SHP77 treated with DMSO at 0.1 percent for 48 hours (cell line): ENCODE measurements around the gene PDXDC1.
A peak's percentile ranks its signal among the peaks of the same experiment; 100 is the strongest.
"Not testable (repeated sequence)": the region's sequence is repeated elsewhere in the genome, so short reads cannot be mapped to it uniquely, and the experiment has no call there.

Experiments
- DNase-seq: peaks from one replicate; lab custom pipeline; 2025; lab: John Stamatoyannopoulos, UW

PDXDC1 gene

DNA sequence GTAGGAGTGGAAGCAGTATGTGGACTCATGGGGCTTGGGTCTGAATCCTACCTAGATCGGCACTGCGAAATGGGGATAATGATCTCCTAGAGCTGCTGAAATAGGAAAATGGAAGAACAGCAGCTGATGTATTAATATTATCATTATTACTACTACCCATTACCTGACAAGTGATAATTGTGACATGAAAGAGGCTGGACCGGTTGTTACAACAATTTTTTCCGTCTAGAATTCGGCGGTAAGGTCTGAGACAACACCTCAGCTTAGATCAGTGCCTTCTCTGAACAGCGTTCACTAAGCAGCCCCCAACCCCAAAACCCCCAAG lies 533 bp upstream of the PDXDC1 start:
- DNase-seq, result peak; percentile 50

DNA sequence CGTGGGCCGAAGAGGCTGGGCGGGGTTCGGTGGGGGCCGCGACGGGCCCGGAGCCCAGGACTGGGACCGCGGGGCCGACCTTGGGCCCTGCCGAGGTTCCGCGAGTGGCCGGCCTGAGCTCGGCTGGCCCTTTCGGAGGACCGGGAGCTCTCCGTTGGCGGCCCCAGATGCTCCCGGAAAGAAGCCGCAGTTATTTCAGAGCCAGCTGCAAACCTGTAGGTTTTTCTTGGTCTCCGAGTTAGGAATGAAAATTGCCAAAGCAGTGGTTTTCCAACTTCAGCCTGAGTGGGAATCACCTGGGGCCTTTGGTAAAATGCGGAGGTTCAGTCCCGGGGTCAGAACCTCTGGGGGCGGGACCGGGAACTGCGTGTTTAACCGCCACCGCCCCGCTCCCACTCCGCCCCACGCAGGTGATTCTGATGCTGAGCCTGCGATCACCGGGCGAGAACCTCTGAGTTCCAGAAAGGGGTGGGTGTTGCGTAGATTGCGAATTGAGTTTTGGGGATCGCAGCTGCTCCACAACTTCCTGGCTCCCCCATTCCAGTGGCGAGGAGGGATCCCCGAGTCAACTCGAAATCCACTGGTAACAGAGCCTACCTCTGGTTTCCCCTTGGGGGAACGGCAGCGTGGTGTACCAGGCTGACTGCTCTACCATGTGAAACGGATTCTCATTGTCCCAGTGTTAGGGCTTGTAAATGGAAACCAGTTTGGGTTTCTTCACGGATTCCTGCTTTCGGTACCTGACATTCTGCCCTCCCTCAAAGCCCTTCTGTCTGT lies 780 bp downstream of the PDXDC1 start:
- DNase-seq, result not testable (repeated sequence)

DNA sequence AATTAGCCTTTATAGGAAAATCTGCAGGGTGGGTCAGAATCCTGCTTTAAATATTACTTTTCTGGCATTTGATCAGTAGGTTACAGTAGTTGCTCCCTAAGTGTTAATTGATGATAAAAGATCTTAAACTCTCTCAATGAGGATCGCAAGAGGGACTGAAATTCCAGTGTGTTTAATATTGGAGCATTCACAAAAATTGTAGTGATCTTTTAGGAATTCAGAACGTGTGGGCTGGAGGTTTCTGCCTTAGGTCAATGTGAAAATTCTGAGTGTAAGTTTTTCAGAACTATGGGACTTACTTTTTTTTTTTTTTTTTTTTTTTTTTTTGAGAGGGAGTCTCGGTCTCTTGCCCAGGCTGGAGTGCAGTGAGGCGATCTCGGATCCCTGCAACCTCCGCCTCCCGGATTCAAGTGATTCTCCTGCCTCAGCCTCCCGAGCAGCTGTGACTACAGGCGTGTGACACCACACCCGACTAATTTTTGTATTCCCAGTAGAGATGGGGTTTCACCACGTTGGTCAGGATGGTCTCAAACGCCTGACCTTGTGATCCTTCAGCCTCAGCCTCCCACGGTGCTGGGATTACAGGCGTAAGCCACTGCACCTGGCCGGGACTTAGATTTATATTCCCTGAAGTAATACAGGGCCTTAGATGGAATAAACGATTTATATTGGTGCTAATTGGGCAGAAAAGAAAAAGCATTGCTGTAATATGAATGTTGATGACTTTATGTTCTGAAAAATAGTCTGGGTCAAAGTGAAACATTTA lies 2.3 kb downstream of the PDXDC1 start:
- not testable (repeated sequence) for DNase-seq

DNA sequence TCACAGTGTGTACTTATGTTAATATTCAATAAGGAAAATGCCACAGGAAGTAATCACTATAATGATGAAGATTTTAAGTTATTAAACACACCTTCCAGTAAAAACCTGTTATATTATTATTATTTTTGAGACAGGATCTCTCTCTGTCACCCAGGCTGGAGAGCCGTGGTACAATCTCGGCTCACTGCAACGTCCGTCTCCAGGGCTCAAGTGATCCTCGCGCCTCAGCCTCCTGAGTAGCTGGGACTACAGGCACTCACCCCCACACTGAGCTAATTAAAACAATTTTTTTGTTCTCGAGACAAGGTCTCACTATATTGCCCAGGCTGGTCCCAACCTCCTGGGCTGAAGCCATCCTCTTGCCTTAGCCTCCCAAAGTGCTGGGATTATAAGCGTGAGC lies 3.5 kb downstream of the PDXDC1 start:
- not testable (repeated sequence) for DNase-seq

DNA sequence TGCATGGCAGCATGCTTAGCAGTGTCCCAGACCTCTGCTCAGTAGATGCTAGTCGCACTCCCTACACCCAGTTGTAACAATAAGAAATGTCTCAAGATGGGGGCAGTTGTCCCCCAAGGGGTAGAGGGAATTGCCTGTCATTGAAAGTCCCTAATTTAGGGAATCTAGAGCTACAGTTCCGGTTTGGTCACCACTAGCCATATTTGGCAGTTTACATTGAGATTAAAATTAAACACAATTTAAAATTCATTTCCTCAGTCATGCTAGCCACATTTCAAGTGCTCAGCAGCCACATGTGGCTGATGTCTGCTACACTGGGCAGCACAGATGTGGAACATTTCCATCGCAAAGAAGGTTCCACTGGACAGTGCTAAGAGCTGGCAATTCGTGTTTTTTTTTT lies 4.1 kb downstream of the PDXDC1 start:
- not testable (repeated sequence) for DNase-seq

DNA sequence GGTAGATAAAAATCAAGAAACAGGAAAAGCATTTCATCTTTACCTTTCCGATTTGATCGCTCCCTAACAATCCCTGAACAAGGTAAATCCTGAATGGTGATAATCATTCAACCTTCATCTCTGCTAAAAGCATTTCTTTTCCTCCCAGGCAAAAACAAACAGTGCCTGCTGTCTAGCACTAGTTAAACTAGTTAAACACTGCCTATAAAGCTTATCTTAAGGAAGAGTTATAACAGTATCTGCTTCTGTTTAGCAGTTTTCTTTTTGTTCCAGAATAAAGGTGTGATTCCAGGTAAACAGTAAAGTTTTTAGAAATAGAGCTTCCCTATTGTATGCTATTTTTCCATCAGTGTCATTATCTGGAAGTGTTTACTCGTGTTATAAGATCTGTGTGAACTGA lies 6.4 kb downstream of the PDXDC1 start:
- DNase-seq, result not testable (repeated sequence)

DNA sequence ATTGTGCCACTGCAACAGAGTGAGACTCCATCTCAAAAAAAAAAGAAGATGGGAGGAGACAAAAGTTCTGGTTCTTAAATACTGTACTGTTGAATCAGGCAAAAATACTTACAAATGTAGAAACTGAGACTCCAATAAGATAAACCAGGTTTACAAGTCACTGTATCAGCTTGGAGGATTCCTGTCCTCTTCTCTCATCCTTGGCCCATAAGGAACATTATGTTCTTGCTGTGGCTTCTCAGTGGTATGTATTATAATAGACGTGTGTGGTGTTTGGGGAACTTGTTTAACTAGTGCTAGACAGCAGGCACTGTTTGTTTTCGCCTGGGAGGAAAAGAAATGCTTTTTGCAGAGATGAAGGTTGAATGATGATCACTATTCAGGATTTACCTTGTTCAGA lies 7.7 kb downstream of the PDXDC1 start:
- not testable (repeated sequence) for DNase-seq

DNA sequence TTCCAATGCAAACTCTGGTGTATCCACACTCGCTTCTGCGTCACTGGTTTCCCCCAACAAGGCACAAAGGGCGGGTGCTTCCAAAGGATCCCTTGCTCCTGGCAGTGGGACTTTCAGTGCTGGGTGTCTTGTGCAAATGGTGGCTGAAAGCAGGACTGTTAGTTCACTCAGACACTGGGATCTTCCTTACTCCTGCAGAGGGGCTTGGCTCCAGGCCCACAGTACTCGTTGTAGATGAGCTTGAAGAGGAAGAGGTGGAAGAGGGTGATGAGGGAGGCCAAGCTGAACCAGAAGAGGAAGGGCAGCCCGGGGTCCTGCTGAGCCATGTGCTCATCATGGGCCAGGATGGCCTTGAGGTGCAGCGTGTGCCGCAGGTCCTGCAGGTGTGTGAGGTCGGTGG lies 13.3 kb downstream of the PDXDC1 start:
- not testable (repeated sequence) for DNase-seq

DNA sequence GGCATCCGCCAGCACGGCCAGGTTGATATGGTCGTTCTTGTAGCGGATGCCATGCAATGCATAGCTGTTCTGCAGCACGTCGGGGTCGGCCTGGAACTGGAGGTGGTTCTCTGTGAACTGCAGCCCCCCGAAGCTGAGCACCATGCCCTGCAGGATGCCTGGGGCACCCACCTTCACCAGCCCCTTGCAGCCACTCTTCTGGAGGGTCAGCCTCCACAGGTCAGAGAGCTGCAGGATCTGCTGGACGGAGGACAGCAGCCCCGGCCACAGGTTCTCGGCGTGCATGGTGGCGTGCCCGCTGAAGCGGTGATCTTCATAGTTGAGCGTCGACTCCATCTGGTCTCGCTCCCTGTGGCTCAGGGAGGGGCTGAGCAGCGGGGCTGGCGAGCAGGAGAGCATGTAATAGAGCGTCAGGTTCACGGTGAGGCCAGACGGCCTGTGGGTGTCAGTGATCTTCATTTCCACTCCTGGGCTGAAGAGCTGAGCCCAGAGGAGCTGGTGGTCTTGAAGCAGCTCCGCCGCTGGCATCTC lies 13.9 kb downstream of the PDXDC1 start:
- not testable (repeated sequence) for DNase-seq

DNA sequence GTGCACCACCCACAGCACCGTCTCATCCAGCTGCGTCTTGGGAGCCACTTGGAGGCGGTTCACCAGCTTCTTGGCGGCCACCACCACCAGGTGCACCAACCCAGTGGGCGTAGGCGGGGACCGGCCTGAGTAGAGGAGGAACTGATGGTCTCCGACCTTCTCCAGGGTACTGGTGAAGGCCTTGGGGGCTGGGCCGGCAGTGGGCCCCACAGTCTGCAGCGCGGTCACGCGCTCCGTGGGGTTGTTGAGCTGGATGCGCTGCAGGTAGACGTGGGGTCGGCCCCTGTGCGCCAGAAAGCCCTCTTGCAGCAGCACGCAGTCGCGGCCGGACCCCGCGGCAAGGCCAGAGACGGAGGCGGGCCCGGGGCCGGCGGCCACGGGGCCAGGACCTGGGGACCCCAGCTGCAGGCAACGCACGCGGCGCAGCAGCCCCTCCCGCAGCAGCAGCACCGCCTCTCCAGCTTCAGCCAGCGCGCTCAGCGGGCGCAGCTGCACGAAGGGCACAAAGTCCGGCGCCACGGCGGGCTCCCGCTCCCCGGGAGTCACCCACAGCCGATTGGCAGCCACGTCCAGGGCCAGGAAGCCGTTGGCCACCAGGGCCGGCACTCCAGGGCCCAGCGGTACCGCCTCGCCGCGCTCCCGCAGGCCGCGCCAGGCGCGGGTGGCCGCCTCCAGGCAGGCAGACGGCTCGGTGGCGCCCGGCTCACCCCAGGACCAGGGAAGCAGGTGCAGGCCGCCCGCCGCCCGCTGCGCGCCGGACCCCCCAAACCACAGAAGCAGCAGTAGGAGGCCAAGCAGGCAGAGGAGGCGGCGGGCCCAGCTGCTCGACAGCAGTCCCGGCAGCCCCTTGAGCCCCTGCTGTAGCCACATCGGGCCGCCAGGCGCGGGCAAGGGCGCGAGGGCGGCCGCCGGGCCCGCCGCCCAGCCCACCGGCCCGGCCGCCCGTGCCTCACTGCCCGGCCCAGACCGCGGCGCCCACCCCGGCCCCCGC lies 14.8 kb downstream of the PDXDC1 start:
- not testable (repeated sequence) for DNase-seq

DNA sequence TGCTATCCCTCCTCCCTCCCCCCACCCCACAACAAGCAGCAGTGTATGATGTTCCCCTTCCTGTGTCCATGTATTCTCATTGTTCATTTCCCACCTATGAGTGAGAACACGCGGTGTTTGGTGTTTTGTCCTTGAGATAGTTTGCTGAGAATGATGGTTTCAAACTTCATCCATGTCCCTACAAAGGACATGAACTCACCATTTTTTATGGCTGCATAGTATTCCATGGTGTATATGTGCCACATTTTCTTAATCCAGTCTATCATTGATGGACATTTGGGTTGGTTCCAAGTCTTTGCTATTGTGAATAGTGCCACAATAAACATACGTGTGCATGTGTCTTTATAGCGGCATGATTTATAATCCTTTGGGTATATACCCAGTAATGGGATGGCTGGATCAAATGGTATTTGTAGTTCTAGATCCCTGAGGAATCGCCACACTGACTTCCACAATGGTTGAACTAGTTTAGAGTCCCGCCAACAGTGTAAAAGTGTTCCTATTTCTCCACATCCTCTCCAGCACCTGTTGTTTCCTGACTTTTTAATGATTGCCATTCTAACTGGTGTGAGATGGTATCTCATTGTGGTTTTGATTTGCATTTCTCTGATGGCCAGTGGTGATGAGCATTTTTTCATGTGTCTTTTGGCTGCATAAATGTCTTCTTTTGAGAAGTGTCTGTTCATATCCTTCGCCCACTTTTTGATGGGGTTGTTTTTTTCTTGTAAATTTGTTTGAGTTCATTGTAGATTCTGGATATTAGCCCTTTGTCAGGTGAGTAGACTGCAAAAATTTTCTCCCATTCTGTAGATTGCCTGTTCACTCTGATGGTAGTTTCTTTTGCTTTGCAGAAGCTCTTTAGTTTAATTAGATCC lies 18.7 kb downstream of the PDXDC1 start:
- DNase-seq, result not testable (repeated sequence)

DNA sequence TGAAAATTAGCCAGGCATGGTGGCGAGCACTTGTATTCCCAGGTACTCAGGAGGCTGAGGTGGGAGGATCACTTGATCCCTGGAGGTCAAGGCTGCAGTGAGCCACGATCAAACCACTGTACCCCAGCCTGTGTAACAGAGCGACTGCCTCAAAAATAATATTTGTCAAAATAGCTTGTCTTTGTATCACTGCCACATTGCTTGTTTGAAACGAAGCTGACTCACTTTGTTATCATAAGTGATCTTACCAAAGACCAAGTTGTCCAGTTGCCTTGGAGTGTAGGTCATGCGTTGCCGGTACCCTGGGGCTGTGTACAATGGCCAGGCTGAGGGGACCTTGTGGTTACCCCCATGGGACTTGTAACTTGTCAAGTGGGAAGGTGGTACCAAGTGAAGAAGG lies 21.9 kb downstream of the PDXDC1 start:
- not testable (repeated sequence) for DNase-seq

DNA sequence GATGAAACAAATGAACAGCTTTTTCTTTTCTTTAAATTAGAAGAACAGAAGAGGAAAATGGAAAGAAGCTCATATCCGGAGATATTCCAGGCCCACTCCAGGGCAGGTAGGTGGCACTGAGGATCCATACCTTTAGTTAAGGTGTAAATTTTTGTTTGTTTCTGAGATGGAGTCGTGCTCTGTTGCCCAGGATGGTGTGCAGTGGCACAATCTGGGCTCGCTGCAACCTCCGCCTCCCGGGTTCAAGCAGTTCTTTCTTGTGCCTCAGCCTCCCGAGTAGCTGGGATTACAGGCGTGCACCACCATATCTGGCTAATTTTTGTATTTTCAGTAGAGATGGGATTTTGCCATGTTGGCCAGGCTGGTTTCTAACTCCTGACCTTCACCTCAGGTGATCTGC lies 23.5 kb downstream of the PDXDC1 start:
- DNase-seq, result not testable (repeated sequence)

DNA sequence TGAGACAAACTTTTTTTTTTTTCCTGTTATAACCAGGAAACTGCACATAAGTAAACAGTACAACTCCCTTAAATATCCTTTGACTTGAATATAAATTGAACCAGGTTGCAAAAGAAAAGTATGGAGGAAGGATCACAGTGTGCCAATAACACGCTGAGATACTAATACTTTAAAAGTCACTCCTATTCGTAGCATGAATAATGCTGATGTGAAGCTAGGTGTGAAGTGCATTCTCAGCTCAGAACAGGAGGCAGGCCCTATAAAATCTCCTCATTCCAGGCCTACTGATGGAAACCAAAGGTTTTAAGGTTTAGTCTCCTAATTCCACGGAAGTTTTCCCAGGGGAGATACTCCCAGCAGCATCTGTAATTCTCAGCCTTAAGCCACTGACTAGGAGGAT lies 25.0 kb downstream of the PDXDC1 start:
- not testable (repeated sequence) for DNase-seq

DNA sequence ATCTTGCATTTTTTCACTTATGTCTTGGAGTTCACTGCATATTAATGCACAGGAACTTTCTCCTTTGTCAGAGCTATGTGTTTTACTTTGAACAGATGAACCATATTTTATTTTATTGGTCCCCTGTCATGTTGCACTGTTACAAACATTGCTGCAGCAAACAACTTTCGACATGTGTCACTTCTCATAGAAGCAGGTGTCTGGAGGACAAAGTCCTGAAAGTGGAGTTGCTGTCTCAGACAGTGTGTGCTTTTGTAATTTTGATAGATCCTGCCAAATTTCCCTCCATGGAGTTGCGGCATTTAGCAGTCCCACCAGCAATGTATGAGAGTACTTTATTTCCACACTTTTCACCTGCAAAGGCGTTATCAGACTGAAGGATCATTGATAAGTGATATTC lies 27.6 kb downstream of the PDXDC1 start:
- DNase-seq, result not testable (repeated sequence)

DNA sequence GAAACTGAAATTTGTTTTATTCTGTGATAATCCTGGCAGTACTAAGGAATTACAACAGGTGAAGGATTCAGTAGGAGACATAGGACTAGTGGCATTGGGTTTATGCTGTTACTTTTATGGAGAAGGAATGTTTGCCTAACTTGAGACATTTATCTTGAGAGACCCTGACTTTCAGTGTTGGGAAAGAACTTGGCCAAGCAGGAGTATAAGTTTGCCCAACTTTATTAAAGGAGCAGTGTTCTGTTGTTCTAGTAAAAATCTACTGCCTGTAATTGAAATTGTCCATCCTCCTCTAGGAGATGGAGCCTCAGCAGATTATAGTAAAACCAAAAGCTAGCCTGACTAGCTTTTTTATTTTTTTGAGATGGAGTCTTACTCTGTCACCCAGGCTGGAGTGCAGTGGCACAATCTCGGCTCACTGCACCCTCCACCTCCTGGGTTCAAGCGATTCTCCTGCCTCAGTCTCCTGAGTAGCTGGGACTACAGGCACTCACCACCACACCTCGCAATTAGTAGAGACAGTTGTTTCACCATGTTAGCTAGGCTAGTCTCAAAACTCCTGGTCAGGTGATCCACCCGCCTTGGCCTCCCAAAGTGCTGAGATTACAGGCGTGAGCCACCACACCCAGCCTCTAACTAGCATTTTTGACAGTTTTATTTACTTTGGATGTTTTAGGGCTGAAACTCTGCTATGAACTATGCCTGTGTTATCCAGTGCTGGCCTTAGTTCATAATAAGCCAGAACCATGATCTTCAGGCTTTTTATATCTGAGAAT lies 30.7 kb downstream of the PDXDC1 start:
- not testable (repeated sequence) for DNase-seq

DNA sequence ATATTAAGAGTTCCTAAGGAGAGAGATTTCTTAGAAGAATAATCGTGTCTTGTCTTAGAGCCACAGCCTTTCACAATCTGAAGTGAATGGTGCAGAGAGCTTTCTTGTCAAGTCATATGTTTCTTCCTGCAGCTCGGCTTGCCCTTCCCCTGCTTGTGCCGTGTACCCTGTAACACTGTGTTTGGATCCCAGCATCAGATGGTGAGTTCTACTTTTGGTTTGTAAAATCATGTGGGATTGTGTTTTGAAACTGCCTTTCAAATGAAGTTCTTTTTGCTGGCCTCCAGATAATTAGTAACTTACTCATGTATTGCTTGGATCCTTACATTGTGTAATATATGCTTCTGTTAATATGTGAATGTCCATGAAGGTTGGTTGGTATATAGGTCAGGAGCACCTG lies 33.8 kb downstream of the PDXDC1 start:
- not testable (repeated sequence) for DNase-seq

DNA sequence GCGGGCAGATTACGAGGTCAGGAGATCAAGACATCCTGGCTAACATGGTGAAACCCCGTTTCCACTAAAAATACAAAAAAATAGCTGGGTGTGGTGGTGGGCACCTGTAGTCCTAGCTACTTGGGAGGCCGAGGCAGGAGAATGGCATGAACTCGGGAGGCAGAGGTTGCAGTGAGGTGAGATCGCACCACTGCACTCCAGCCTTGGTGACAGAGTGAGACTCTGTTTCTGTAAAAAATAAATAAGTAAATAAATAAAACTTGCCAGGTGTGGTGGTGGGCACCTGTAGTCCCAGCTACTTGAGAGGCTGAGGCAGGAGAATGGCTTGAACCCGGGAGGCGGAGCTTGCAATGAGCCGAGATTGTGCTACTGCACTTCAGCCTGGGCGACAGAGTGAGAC lies 38.1 kb downstream of the PDXDC1 start:
- DNase-seq, result not testable (repeated sequence)

DNA sequence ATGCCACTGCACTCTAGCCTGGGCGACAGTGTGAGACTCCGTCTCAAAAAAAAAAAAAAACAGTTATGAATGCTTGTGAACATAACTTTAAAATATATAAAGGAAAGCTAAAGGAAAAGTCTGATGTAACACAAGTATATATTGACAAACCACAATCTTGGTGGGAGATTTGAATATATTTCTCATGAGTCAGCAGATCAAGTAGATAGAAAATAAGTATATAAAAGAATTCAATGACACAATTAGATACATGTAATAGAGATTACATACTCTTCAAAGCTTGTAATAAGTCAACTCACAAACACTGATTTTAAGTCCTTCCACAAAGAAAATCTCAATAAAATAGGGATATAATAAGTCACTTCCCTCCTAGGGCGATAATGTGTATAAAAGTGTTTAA lies 40.8 kb downstream of the PDXDC1 start:
- DNase-seq, result not testable (repeated sequence)

DNA sequence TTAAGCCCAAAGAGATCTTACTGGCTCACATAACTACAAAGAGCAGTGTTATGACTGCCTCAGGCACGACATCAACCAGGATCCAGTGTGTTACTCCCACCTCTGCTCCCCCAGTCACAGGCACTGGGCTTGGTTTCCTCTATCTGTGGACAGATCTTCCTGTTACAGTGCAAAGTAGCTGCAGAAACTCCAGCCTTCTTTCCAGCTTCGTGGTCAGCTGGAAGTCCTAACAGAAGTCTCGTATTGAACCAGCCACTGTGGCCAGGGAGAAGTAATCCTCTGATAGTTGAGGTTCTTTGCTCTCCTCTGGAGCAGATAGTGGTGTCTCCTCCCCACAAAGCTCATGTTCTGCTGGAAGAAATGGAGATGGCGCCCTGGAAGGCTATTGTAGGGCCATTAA lies 41.5 kb downstream of the PDXDC1 start:
- not testable (repeated sequence) for DNase-seq
